NCI-H1694 (cell line): Measurements from ENCODE around the gene STK16.

Experiments used
- DNase-seq: peaks from one replicate; lab custom pipeline; 2025; lab: John Stamatoyannopoulos, UW

Gene STK16

GRCh38 chr2:219287580-219288265 is 42.4 kb downstream of the STK16 start:
- DNase-seq, result no peak

GRCh38 chr2:219289195-219289536 is 43.9 kb downstream of the STK16 start:
- DNase-seq, result no peak

- peak; percentile 83 for DNase-seq
Observed at GRCh38 chr2:219289537-219290361, 44.5 kb downstream of the STK16 start.

GRCh38 chr2:219290381-219291171 is 45.3 kb downstream of the STK16 start:
- DNase-seq, result no peak

- DNase-seq, result no peak
Observed at GRCh38 chr2:219291394-219291793, 46.1 kb downstream of the STK16 start.

- DNase-seq, result no peak
Observed at GRCh38 chr2:219291910-219292490, 46.7 kb downstream of the STK16 start.

- no peak for DNase-seq
Observed at GRCh38 chr2:219292616-219293015, 47.3 kb downstream of the STK16 start.

- no peak for DNase-seq
Observed at GRCh38 chr2:219293736-219294231, 48.5 kb downstream of the STK16 start.

GRCh38 chr2:219294356-219295351 is 49.4 kb downstream of the STK16 start:
- peak; percentile 54 for DNase-seq

GRCh38 chr2:219296142-219296541 is 50.9 kb downstream of the STK16 start:
- DNase-seq, result no peak

- DNase-seq, result no peak
Observed at GRCh38 chr2:219296631-219297391, 51.5 kb downstream of the STK16 start.

GRCh38 chr2:219297766-219298456 is 52.6 kb downstream of the STK16 start:
- DNase-seq, result no peak

GRCh38 chr2:219298759-219299371 is 53.6 kb downstream of the STK16 start:
- DNase-seq, result peak; percentile 78

- no peak for DNase-seq
Observed at GRCh38 chr2:219299372-219299760, 54.1 kb downstream of the STK16 start.
